HepG2 (cell line): ENCODE results near the gene IQCN. TPM values are rescaled to one million over a fixed set of nuclear protein-coding genes. Genes with fewer than 3 reads are reported as not detected.
A peak's percentile ranks its signal among the peaks of the same experiment; 100 is the strongest.

Source experiments
- BCL6 ChIP-seq: IDR thresholded peaks from 2 replicates; pipeline ENCODE4 v1.6.1; 2016; ENCODE audit warnings: missing genetic modification reagents, missing compliant biosample characterization
- CENPT ChIP-seq: sonication (generic); formaldehyde crosslinking; IDR thresholded peaks from 2 replicates; pipeline ENCODE4 v1.8.0; 2022; ENCODE audit warnings: low read depth, mild to moderate bottlenecking, moderate library complexity, missing genetic modification reagents
- CHCHD3 ChIP-seq: sonication (generic); formaldehyde crosslinking; IDR thresholded peaks from 2 replicates; pipeline ENCODE4 v1.8.0; 2022; ENCODE audit warnings: mild to moderate bottlenecking, missing genetic modification reagents, moderate library complexity
- DR1 ChIP-seq: sonication (generic); formaldehyde crosslinking; IDR thresholded peaks from 2 replicates; pipeline ENCODE4 v1.8.0; 2021; ENCODE audit warnings: mild to moderate bottlenecking, missing genetic modification reagents, inconsistent platforms
- FOXK1 ChIP-seq: sonication (generic); formaldehyde crosslinking; IDR thresholded peaks from 2 replicates; pipeline ENCODE4 v1.4.0; 2020; ENCODE audit warnings: low read depth, missing genetic modification reagents, borderline replicate concordance
- GATAD2A ChIP-seq: IDR thresholded peaks from 2 replicates; pipeline ENCODE4 v1.6.1; 2016
- HDAC2 ChIP-seq: sonication (generic); formaldehyde crosslinking; IDR thresholded peaks from 2 replicates; pipeline ENCODE4 v1.4.0; 2020; ENCODE audit warnings: missing genetic modification reagents
- KLF15 ChIP-seq: sonication (generic); formaldehyde crosslinking; IDR thresholded peaks from 2 replicates; pipeline ENCODE4 v1.8.1; 2023; ENCODE audit warnings: borderline replicate concordance, mild to moderate bottlenecking, inconsistent platforms, missing genetic modification reagents, mixed read lengths
- MZF1 ChIP-seq: sonication (generic); formaldehyde crosslinking; IDR thresholded peaks from 2 replicates; pipeline ENCODE4 v1.8.1; 2023; ENCODE audit warnings: mild to moderate bottlenecking, missing genetic modification reagents, borderline replicate concordance
- PHF8 ChIP-seq: sonication (generic); formaldehyde crosslinking; IDR thresholded peaks from 2 replicates; pipeline ENCODE4 v1.5.0; 2020; ENCODE audit warnings: missing genetic modification reagents
- XBP1 ChIP-seq: sonication (generic); formaldehyde crosslinking; IDR thresholded peaks from 2 replicates; pipeline ENCODE4 v1.5.0; 2020; ENCODE audit warnings: missing genetic modification reagents
- ZNF251 ChIP-seq: sonication (generic); formaldehyde crosslinking; IDR thresholded peaks from 2 replicates; pipeline ENCODE4 v1.9.0; 2021; ENCODE audit warnings: mild to moderate bottlenecking, missing genetic modification reagents
- ZNF367 ChIP-seq: sonication (generic); formaldehyde crosslinking; IDR thresholded peaks from 2 replicates; pipeline ENCODE4 v1.4.0; 2020; ENCODE audit warnings: missing genetic modification reagents, borderline replicate concordance
- polyA plus RNA-seq, 8 experiments: library from polyadenylated mRNA; depleted of rRNA in 3 of 8; stranded (reverse) in 7 of 8; unstranded in 1 of 8; fragments of >200 nt; fragmentation: Illumina TruSeq in 4 of 8; extraction: Trizol in 4 of 8; gene quantifications; 2 replicates each; pipeline versions ENCODE4 v1.2.1 to v1.2.3, GENCODE V29; 2011 to 2016; ENCODE audit warnings: low read depth in 4 of 8, missing spikeins in 1 of 8, mixed read lengths in 1 of 8; ENCODE audit not compliant: insufficient read depth in 1 of 8
- total RNA-seq, 5 experiments: library from RNA; depleted of rRNA; stranded (reverse); fragments of >200 nt; fragmentation: Illumina TruSeq; extraction: Trizol; gene quantifications; 2 replicates each; pipeline ENCODE4 v1.2.3, GENCODE V29; 2016; ENCODE audit warnings: low read depth in 1 of 5
- TF ChIP-seq, protein P1 (sequence below): sonication (generic); formaldehyde crosslinking; IDR thresholded peaks from 2 replicates; pipeline ENCODE4 v1.8.0; 2022; ENCODE audit warnings: low read depth, missing genetic modification reagents
- TF ChIP-seq, protein P2 (sequence below): sonication (generic); formaldehyde crosslinking; IDR thresholded peaks from 2 replicates; pipeline ENCODE4 v1.4.0; 2020; ENCODE audit warnings: mild to moderate bottlenecking, missing genetic modification reagents, borderline replicate concordance
- TF ChIP-seq, protein P3 (sequence below): sonication (generic); formaldehyde crosslinking; IDR thresholded peaks from 2 replicates; pipeline ENCODE4 v1.5.1; 2020; ENCODE audit warnings: missing genetic modification reagents, mild to moderate bottlenecking, borderline replicate concordance
- TF ChIP-seq, protein P4 (sequence below): sonication (generic); formaldehyde crosslinking; IDR thresholded peaks from 2 replicates; pipeline ENCODE4 v1.4.0; 2020; ENCODE audit warnings: mild to moderate bottlenecking, missing genetic modification reagents
- TF ChIP-seq, protein P5 (sequence below): sonication (generic); formaldehyde crosslinking; IDR thresholded peaks from 2 replicates; pipeline ENCODE4 v1.5.1; 2020; ENCODE audit warnings: mild to moderate bottlenecking, missing genetic modification reagents, moderate library complexity
- TF ChIP-seq, protein P6 (sequence below): sonication (generic); formaldehyde crosslinking; IDR thresholded peaks from 2 replicates; pipeline ENCODE4 v1.4.0; 2020; ENCODE audit warnings: mild to moderate bottlenecking, missing genetic modification reagents
- TF ChIP-seq, protein P7 (sequence below): IDR thresholded peaks from 2 replicates; pipeline ENCODE4 v1.6.1; 2016; ENCODE audit warnings: missing compliant biosample characterization, missing genetic modification reagents, borderline replicate concordance

IQCN gene
- total and polyA plus RNA-seq, 2 of the 13 experiments (the other 11 are each of a cell fraction or from before 2014, with no cell fraction given), result 0.04 to 0.18 TPM

DNA sequence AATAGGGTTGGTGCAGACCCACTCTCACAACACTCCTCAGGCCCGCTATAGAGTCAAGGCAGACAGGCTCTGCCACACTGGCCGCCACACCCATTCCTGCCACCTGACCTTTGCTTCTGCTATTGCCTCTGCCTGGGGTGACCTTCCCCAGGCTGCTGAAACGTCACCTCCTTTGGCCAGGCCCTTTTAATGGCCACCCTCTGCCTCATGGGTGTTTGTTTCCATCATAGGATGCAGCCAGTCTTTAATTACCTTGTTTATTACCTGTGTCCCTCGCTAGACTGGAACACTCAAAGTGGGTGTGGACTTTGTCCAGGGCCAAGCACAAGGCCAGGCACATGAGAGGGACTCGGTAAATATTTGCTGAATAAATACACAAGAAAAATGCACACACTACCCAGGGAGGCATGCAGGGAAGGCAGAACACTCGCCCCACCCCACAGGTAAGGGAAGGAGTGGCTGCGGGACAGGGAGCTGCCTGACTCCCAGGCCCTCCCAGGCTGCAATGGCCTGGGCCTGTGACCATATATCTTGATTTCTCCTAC lies 45.4 kb upstream of the IQCN start (continued):
- TF ChIP-seq, protein P1, sequence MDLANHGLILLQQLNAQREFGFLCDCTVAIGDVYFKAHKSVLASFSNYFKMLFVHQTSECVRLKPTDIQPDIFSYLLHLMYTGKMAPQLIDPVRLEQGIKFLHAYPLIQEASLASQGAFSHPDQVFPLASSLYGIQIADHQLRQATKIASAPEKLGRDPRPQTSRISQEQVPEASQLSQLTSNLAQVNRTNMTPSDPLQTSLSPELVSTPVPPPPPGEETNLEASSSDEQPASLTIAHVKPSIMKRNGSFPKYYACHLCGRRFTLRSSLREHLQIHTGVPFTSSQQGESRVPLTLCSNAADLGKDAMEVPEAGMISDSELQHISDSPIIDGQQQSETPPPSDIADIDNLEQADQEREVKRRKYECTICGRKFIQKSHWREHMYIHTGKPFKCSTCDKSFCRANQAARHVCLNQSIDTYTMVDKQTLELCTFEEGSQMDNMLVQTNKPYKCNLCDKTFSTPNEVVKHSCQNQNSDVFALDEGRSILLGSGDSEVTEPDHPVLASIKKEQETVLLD (CRISPR knock-in tag), result no peak
- TF ChIP-seq GATAD2A (CRISPR knock-in tag) (peak; percentile 96), CENPT (CRISPR knock-in tag) (no peak), BCL6 (peak; percentile 75), FOXK1 (CRISPR knock-in tag) (peak; percentile 81), ZNF367 (CRISPR knock-in tag) (no peak), XBP1 (no peak), MZF1 (no peak), PHF8 (CRISPR knock-in tag) (peak; percentile 43), KLF15 (CRISPR knock-in tag) (no peak), CHCHD3 (CRISPR knock-in tag) (no peak), HDAC2 (CRISPR knock-in tag) (peak; percentile 94), DR1 (CRISPR knock-in tag) (no peak), ZNF251 (CRISPR knock-in tag) (no peak)
- TF ChIP-seq, protein P2, sequence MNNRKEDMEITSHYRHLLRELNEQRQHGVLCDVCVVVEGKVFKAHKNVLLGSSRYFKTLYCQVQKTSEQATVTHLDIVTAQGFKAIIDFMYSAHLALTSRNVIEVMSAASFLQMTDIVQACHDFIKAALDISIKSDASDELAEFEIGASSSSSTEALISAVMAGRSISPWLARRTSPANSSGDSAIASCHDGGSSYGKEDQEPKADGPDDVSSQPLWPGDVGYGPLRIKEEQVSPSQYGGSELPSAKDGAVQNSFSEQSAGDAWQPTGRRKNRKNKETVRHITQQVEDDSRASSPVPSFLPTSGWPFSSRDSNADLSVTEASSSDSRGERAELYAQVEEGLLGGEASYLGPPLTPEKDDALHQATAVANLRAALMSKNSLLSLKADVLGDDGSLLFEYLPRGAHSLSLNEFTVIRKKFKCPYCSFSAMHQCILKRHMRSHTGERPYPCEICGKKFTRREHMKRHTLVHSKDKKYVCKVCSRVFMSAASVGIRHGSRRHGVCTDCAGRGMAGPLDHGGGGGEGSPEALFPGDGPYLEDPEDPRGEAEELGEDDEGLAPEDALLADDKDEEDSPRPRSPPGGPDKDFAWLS (CRISPR knock-in tag), result no peak
- TF ChIP-seq, protein P3, sequence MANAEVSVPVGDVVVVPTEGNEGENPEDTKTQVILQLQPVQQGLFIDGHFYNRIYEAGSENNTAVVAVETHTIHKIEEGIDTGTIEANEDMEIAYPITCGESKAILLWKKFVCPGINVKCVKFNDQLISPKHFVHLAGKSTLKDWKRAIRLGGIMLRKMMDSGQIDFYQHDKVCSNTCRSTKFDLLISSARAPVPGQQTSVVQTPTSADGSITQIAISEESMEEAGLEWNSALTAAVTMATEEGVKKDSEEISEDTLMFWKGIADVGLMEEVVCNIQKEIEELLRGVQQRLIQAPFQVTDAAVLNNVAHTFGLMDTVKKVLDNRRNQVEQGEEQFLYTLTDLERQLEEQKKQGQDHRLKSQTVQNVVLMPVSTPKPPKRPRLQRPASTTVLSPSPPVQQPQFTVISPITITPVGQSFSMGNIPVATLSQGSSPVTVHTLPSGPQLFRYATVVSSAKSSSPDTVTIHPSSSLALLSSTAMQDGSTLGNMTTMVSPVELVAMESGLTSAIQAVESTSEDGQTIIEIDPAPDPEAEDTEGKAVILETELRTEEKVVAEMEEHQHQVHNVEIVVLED (CRISPR knock-in tag), result 0 out of 2 replicates have a peak, but pooled peaks have one; percentile 43
- TF ChIP-seq, protein P4, sequence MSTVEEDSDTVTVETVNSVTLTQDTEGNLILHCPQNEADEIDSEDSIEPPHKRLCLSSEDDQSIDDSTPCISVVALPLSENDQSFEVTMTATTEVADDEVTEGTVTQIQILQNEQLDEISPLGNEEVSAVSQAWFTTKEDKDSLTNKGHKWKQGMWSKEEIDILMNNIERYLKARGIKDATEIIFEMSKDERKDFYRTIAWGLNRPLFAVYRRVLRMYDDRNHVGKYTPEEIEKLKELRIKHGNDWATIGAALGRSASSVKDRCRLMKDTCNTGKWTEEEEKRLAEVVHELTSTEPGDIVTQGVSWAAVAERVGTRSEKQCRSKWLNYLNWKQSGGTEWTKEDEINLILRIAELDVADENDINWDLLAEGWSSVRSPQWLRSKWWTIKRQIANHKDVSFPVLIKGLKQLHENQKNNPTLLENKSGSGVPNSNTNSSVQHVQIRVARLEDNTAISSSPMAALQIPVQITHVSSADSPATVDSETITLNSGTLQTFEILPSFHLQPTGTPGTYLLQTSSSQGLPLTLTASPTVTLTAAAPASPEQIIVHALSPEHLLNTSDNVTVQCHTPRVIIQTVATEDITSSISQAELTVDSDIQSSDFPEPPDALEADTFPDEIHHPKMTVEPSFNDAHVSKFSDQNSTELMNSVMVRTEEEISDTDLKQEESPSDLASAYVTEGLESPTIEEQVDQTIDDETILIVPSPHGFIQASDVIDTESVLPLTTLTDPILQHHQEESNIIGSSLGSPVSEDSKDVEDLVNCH (CRISPR knock-in tag), result no peak
- TF ChIP-seq, protein P5, sequence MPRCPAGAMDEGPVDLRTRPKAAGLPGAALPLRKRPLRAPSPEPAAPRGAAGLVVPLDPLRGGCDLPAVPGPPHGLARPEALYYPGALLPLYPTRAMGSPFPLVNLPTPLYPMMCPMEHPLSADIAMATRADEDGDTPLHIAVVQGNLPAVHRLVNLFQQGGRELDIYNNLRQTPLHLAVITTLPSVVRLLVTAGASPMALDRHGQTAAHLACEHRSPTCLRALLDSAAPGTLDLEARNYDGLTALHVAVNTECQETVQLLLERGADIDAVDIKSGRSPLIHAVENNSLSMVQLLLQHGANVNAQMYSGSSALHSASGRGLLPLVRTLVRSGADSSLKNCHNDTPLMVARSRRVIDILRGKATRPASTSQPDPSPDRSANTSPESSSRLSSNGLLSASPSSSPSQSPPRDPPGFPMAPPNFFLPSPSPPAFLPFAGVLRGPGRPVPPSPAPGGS (CRISPR knock-in tag), result peak; percentile 81
- TF ChIP-seq, protein P6, sequence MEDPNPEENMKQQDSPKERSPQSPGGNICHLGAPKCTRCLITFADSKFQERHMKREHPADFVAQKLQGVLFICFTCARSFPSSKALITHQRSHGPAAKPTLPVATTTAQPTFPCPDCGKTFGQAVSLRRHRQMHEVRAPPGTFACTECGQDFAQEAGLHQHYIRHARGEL (CRISPR knock-in tag), result no peak
- TF ChIP-seq, protein P7, sequence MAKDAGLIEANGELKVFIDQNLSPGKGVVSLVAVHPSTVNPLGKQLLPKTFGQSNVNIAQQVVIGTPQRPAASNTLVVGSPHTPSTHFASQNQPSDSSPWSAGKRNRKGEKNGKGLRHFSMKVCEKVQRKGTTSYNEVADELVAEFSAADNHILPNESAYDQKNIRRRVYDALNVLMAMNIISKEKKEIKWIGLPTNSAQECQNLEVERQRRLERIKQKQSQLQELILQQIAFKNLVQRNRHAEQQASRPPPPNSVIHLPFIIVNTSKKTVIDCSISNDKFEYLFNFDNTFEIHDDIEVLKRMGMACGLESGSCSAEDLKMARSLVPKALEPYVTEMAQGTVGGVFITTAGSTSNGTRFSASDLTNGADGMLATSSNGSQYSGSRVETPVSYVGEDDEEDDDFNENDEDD, result no peak
